Muscle of back (tissue), 11 donors: ENCODE data around the gene KRT6A. TPM values are rescaled to one million over a fixed set of nuclear protein-coding genes. Genes with fewer than 3 reads are reported as not detected.

Experiments
- DNase-seq, 3 donors: peaks; one replicate each; pipeline versions ENCODE4 v3.0.0 to v3.0.0-alpha.2; 2013
- polyA plus RNA-seq, 10 donors: library from polyadenylated mRNA; unstranded; fragments of 120-200 nt; gene quantifications; one replicate each; pipeline ENCODE4 v1.2.1, GENCODE V29; 2013; ENCODE audit not compliant: insufficient read length in 10 of 10

The KRT6A gene
- polyA plus RNA-seq, 10 donors = 0.20 to 38.7 (median 20.8) TPM; not detected in 7

DNA sequence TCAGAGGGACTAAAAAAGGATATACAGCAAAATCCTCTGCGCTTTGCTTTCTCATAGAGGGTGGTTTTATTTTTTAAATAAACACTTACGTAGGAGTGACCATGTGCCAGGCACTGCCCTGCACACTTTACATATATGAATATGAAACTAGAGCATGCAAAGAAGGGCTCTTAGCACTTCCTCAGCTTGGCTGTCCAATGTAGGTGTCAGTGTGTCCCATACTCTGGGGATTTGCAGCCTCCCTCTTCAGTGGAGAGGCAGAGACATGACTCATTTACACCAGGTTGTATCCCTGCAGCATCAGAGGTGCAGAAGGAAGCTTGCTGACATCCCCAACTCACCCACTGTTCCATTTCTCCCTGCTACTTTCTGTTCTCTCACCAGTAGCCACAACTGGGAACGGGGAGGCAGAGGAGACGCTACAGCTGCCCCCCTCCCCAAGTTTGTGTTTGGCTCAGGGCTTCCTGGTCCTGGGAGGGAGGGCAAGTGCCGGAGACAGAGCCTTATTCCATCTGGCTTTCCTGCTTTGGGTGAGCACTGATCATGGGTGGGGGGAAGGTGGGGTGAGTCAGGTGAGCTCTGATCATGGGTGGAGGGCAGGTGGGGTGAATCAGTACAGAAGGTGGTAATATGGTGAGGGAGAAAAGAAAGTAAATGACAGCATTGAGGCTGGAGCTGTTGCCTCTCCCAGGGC is 32.0 kb upstream of the KRT6A start:
- no peak for DNase-seq

DNA sequence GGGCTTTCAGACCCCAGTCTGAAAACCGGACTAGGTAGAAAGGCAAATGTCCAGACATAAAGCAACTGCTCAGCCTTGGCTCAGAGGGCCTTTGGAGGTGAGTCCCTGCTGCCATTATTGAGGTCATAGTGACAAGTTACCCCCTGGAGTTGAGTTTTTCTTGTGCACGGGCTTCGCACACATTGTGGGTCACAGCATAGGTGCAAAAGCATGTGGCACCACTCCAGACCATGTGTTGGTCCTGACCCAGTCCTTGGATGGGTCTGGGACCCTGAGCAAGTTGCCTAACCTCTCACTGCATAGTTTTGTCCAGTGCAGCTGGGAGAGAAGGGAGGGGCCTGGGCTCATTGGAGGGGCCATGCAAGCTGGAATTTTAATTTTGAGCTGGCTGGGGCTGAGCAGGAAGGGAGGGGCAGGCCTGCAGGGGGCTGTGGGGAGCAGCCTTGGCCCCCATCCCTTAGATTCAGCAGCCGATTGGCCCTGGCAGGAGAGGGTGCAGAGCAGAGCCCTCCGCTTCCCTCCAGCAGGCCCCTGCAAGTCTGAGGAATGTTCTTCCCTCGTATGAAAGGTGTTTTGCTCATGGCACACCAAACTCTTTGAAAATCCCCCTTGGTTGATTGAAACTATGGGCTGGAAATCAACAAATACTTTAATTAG is 31.3 kb upstream of the KRT6A start:
- DNase-seq = peak in 1 of 3 donors; percentile 20

DNA sequence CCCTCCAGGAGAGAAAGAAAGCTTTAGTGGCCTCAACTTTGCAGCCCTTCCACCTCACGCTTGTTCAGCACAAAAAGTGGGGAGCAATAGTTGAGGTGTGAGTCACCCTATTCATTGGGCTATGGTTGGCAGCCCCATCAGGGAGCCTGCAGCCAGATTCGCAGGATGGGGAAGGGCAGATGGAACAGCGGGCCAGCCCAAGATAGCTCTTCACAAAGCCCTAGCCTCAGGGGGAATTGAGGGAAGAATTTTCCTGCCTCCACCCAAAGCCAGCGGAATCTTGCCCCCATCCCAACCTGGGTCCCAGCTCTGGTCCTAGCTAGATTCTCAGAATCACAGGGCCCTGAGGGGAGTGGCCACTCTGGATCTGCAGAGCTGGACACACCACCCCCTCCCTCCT is 30.8 kb upstream of the KRT6A start:
- DNase-seq = no peak

DNA sequence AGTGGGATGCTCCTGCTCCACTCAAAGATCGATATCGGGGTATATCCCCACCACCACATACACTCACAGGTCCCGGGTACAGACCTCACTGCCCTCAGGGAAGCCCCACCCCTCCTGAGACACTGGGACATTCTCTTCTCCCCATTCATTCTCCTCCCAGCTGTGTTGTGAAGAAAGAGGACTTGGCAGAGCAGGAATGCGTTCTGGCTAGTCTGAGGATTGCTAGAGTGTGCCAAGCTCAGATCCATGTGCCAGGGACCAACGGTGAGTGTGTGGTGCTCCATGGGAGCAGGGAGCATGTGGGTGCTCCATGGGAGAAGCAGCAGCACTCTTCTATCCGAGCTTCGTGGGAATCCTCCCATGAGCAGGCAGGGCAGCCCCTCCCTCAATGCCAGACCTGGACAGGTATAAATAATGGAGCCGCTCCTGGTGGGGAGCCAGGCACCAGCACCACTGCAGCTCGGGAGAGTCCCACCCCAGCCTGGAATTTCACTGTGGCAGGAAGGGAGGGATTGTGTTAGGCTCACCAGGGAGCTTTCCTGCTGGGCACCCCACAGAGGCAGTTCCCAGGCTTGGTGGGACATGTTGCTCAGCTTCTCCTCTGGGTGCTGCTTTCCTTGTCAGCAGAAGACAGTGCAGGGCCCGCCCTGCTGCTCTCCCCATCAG is 29.4 kb upstream of the KRT6A start:
- DNase-seq = no peak

- DNase-seq = peak in 1 of 3 donors; percentile 36
These were observed 28.7 kb upstream of the KRT6A start for GRCh38 chr12:52521568-52522266.

DNA sequence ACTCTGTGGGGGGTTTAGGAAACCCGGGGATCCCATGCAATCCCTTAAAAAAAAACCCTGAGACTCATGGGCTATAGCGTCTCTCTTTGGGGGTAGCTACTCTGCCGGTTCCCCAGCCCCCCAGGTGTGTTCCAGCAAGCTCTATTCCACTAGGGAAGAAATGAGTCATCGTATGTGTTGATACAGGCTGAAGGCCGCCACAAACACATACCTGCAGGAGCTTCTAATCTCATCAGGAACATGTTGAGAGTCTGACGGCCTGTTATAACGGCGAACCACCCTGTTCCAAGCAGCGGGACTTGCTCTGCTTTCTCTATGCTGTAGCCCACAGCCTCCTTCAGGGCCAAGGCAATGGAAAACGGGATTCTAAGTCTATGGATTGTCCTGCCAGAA is 28.1 kb upstream of the KRT6A start:
- DNase-seq = peak in 1 of 3 donors; percentile 28

- no peak for DNase-seq
These were observed 27.0 kb upstream of the KRT6A start, which contains the start of gene KRT5 for GRCh38 chr12:52519826-52520662. TSS of gene KRT5 (minus strand) at chr12:52520394. CDS start at chr12:52520296, 98 bp downstream.

- no peak for DNase-seq
These were observed 26.3 kb upstream of the KRT6A start for GRCh38 chr12:52519387-52519703.

DNA sequence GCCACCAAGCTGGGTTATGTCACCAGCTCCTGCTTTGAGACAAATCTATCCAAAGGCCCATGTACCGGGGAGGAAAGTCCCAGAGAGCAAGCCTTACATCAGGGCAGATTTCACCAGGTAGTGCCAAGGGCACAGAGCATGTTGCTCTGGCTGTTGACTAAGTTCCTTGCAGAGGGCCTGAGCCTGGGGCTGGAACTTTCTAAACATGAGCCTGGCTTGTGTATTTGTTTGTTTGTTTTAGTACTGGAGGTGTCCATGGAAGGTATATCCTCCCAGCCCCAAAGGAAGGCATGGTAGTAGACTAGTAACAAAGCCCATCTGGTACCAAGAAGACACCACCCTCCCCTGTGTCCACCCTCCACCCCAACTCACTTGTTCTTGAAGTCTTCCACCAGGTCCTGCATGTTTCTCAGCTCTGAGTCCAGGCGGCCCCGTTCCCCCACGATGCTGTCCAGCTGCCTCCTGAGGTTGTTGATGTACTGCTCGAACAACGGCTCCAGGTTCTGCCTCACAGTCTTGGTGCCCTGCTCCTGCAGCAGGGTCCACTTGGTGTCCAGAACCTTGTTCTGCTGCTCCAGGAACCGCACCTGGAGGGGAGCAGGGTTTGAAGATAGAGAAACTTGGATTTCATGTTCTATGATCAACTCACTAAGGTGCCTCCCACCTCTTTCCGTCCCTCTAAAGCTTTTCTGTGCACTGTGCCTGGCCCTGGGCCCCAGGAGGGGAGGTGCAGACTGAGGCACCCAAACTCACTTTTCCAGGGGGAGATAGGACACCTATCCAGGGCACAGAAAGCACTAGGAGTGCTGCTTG is 25.7 kb upstream of the KRT6A start:
- DNase-seq = no peak

- no peak for DNase-seq
These were observed 24.8 kb upstream of the KRT6A start for GRCh38 chr12:52517888-52518287.

- no peak for DNase-seq
These were observed 24.2 kb upstream of the KRT6A start for GRCh38 chr12:52517005-52517835.

GRCh38 chr12:52515927-52516831 is 23.1 kb upstream of the KRT6A start:
- DNase-seq = no peak

DNA sequence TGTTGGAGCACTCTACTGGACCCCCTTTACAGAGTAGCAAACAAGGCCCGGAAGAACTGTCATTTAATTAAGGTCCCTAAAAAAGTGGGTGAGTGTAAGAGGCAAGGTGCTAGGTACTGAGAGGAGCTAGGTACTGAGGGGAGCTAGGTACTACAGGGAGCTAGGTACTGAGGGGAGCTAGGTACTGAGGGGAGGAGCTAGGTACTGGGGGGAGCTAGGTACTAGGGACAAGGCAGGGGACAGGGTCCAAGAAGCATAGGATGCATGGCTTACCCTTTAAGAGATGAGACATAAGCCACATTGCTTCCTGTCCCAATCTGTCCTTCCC is 22.2 kb upstream of the KRT6A start:
- DNase-seq = no peak

- DNase-seq = no peak
These were observed 21.6 kb upstream of the KRT6A start for GRCh38 chr12:52514471-52515318.

DNA sequence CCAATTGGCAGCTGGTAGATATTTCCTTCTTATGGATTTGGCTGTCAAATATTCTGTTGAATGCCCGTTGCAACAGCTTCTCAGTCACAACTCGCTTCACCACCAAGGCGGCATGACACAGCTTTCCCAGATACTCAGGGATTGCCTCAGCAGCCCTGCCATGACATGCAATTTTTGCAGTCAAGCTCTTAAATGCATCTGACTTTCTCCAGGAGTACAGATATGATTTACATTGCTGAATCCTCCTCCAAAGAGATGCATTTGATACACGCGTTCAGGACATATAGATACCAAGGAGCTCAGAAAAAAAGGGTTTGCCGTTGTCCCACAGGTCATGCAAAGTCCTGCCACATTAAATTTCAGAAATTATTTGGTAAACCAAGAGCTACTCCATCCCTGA is 20.7 kb upstream of the KRT6A start:
- no peak for DNase-seq

GRCh38 chr12:52508211-52508610 is 15.2 kb upstream of the KRT6A start:
- no peak for DNase-seq

DNA sequence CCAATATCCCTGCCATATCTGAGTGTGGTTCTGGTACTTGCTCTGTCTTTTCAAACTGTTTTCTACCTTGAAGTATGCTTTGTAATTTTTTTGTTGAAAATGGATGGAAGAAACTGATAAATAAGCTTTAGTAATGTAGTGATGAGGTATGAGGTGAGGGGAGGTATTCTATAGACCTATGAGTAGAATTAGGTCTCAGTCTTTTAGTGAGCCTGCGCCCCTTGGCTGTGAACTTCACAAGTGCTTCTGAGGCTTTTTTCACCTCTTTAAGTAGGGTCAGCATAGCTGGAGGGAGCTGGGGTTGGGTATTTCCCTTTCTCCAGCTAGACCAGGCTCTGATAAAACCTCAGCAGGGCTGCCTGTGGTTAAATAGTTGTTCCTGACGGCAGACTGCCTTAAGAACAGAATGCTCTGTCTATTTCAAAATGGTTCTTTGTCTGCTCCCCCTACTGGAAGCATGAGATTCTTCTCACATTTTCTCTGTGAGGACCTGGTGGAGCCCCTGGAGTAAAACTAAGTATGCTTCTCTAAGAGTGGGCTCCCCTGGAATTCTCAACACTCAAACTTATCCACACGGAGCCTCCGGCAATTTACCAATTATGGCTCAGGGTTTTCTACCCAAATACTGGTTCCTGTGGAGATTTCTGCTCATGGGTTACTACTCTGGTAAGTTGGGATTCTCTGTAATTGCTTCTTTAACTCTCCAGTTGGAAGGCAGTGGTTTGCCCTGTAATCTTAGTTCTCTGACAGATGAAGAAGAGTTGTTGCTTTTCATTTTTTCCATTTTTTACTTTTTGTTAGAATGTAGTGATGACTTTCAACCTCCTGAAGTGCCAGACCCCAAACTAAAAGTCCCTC is 14.0 kb upstream of the KRT6A start:
- no peak for DNase-seq
